Liver (tissue), 3 donors: ENCODE measurements around the gene CAPN3.
"Not testable (repeated sequence)": the region's sequence is repeated elsewhere in the genome, so short reads cannot be mapped to it uniquely, and the experiment has no call there.

Experiments used
- CTCF ChIP-seq: fragments of 150-350 bp; IDR thresholded peaks from 2 replicates; pipeline ENCODE4 v1.5.1; 2017; ENCODE audit warnings: improper control_type of control experiment, low read depth, low read length; ENCODE audit not compliant: missing input control
- EGR1 ChIP-seq, 2 donors: IDR thresholded peaks; 2 replicates each; pipeline ENCODE4 v1.6.1; 2016 to 2018; ENCODE audit warnings: antibody characterized with exemption in 2 of 2, low read depth in 2 of 2
- GABPA ChIP-seq, 2 donors: IDR thresholded peaks in 1 of 2; conservative IDR thresholded peaks in 1 of 2; 2 replicates each; pipeline ENCODE4 v1.6.1; 2016; ENCODE audit warnings: antibody characterized with exemption in 2 of 2, mild to moderate bottlenecking in 1 of 2, moderate library complexity in 1 of 2
- MAX ChIP-seq: IDR thresholded peaks from 2 replicates; pipeline ENCODE4 v1.6.1; 2016; ENCODE audit warnings: antibody characterized with exemption
- NR2F2 ChIP-seq: IDR thresholded peaks from 2 replicates; pipeline ENCODE4 v1.6.1; 2016; ENCODE audit warnings: antibody characterized with exemption
- RAD21 ChIP-seq, 2 donors: IDR thresholded peaks; 2 replicates each; pipeline ENCODE4 v1.6.1; 2016; ENCODE audit warnings: antibody characterized with exemption in 2 of 2, mild to moderate bottlenecking in 2 of 2
- REST ChIP-seq: IDR thresholded peaks from 2 replicates; pipeline ENCODE4 v1.6.1; 2016; ENCODE audit warnings: antibody characterized with exemption, mild to moderate bottlenecking
- RXRA ChIP-seq, 2 donors: IDR thresholded peaks; 2 replicates each; pipeline ENCODE4 v1.6.1; 2017 to 2018; ENCODE audit warnings: antibody characterized with exemption in 2 of 2, mild to moderate bottlenecking in 1 of 2
- TAF1 ChIP-seq: conservative IDR thresholded peaks from 2 replicates; pipeline ENCODE4 v1.6.1; 2016; ENCODE audit warnings: antibody characterized with exemption, mild to moderate bottlenecking
- YY1 ChIP-seq: IDR thresholded peaks from 2 replicates; pipeline ENCODE4 v1.6.1; 2016; ENCODE audit warnings: antibody characterized with exemption, mild to moderate bottlenecking
- ZBTB33 ChIP-seq: IDR thresholded peaks from 2 replicates; pipeline ENCODE4 v1.6.1; 2016; ENCODE audit warnings: antibody characterized with exemption
- TF ChIP-seq, protein P1 (sequence below): IDR thresholded peaks from 2 replicates; pipeline ENCODE4 v1.6.1; 2016; ENCODE audit warnings: antibody characterized with exemption
- donor health status: healthy.
- donor health status: healthy.

DNA sequence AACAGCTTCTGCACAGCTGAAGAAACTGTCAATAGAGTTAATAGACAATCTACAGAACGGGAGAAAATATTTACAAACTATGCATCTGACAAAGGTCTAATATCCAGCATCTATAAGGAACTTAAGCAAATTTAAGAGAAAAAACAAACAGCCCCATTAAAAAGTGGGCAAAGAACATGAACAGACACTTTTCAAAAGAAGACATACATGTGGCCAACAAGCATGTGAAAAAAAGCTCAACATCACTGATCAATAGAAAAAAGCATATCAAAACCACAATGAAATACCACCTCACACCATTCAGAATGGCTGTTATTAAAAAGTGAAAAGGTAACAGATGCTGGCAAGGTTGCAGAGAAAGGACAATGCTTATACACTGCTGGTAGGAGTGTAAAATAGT is 22.7 kb upstream of the CAPN3 start:
- TF ChIP-seq TAF1; CTCF; MAX; YY1; NR2F2; REST; RAD21 (IDR thresholded peaks at IDR 0.05); GABPA (IDR thresholded peaks at IDR 0.05 in 1 of 2, conservative IDR thresholded peaks at IDR 0.05 in 1 of 2); RXRA (IDR thresholded peaks at IDR 0.05); EGR1 (IDR thresholded peaks at IDR 0.05; ENCODE audit: low read depth in 2 of 2); ZBTB33: not testable (repeated sequence)
- TF ChIP-seq, protein P1, sequence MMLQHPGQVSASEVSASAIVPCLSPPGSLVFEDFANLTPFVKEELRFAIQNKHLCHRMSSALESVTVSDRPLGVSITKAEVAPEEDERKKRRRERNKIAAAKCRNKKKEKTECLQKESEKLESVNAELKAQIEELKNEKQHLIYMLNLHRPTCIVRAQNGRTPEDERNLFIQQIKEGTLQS: not testable (repeated sequence)
